ENCODE results near the gene ATG9B. TPM values are rescaled to one million over a fixed set of nuclear protein-coding genes. Genes with fewer than 3 reads are reported as not detected.
A peak's percentile ranks its signal among the peaks of the same experiment; 100 is the strongest.

The ATG9B gene
- total and polyA plus RNA-seq, 9 of the 15 experiments (the other 6 are each of a cell fraction or from before 2014, with no cell fraction given): 0.29 to 8.0 (median 2.1) TPM

GRCh38 chr7:151039850-151040548, 15.7 kb upstream of the ATG9B start:
- peak overlapping the region; percentile 74 for H3K4me2 ChIP-seq (ENCODE audit: insufficient read depth, low read length)
- H2AFZ ChIP-seq (ENCODE audit: low read depth, low read length): no peak overlapping the region
- FAIRE-seq: no peak
- peaks cover 10% of the 10 kb centered on the region for H4K20me1 ChIP-seq (replicated peaks; ENCODE audit: control insufficient read depth, insufficient read depth, low read length)
- H3K27ac ChIP-seq (ENCODE audit: extremely low read depth, low read depth, low read length): peak overlapping the region; percentile 32; the same call in 2 of the 3 replicates
- H3K9ac ChIP-seq (ENCODE audit: insufficient read depth in 1 of 2, low read depth in 2 of 2, low read length in 2 of 2): peak overlapping the region; percentile 18 to 57; a peak in 3 of 4 replicates
- intact Hi-C loops (cut with micrococcal nuclease) (loop anchor here (1.0 kb wide), 3 partner anchors 12 to 32 kb away; partner anchors contain the start of gene ABCB8), in situ Hi-C loops (cut with MboI) (no loop called here)
- H3K4me1 ChIP-seq (replicated peaks in 1 of 2; ENCODE audit: control insufficient read depth in 2 of 2, insufficient read depth in 2 of 2, low read length in 2 of 2): peaks cover 24 to 69% of the 10 kb centered on the region in 2 experiments
- no peaks in the 10 kb centered on the region for H3K79me2 ChIP-seq (ENCODE audit: control insufficient read depth, insufficient read depth, low read length)
- H3K4me3 ChIP-seq: no peak overlapping the region; the same call in 1 of the 2 replicates
- DNase-seq (ENCODE audit: extremely low read depth in 1 of 4, low spot score in 3 of 4): peak; percentile 55 to 80 (median 66)
- 20% methylated on average over 18 of the region's 18 CpGs for WGBS (ENCODE audit: insufficient coverage, low coverage, missing lambda C conversion rate)
- CTCF ChIA-PET (ENCODE audit: low intra/inter-chr PET ratio): no interaction called here
- peaks cover 41% of the 10 kb centered on the region; the same call in 2 of the 3 replicates for H3K36me3 ChIP-seq (ENCODE audit: control insufficient read depth, insufficient read depth, low read length)
- no TSS peak for BruUV-seq (replicated peaks)
- peak; percentile 45 for ATAC-seq
- H3K27me3 ChIP-seq (ENCODE audit: control insufficient read depth in 2 of 2, insufficient read depth in 2 of 2, low read length in 2 of 2): no peaks in the 10 kb centered on the region
- no peaks in the 10 kb centered on the region for H3K9me3 ChIP-seq (replicated peaks; ENCODE audit: control insufficient read depth, insufficient read depth, low read depth, low read length)
- peaks cover 13% of the 10 kb centered on the region for H3K9me1 ChIP-seq (ENCODE audit: control insufficient read depth, insufficient read depth, low read length)
- POLR2A ChIA-PET: interaction anchor here (1.1 to 3.8 kb wide), 5 partner anchors 9 to 41 kb away, joined by 3 to 23 read pairs (median 7); partner anchors contain the start of genes ABCB8, ASIC3, FASTK and SLC4A2
- no peak for TF ChIP-seq TAF9B (IDR thresholded peaks at IDR 0.05; ENCODE audit: partially characterized antibody)
- no peak for TF ChIP-seq OTX1 (CRISPR knock-in tag; IDR thresholded peaks at IDR 0.05)
- TF ChIP-seq CBX2 (IDR thresholded peaks at IDR 0.05; ENCODE audit: insufficient read depth, low read length, poor library complexity, severe bottlenecking): no peak
- TF ChIP-seq TSHZ1 (CRISPR knock-in tag; IDR thresholded peaks at IDR 0.05): no peak
- TF ChIP-seq, protein P1, sequence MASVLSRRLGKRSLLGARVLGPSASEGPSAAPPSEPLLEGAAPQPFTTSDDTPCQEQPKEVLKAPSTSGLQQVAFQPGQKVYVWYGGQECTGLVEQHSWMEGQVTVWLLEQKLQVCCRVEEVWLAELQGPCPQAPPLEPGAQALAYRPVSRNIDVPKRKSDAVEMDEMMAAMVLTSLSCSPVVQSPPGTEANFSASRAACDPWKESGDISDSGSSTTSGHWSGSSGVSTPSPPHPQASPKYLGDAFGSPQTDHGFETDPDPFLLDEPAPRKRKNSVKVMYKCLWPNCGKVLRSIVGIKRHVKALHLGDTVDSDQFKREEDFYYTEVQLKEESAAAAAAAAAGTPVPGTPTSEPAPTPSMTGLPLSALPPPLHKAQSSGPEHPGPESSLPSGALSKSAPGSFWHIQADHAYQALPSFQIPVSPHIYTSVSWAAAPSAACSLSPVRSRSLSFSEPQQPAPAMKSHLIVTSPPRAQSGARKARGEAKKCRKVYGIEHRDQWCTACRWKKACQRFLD (CRISPR knock-in tag; IDR thresholded peaks at IDR 0.05): no peak
- TF ChIP-seq DDX20 (tag; IDR thresholded peaks at IDR 0.05; ENCODE audit: low read depth): no peak
- TF ChIP-seq ZEB2 (IDR thresholded peaks at IDR 0.05): no peak
- TF ChIP-seq ERF (CRISPR knock-in tag; IDR thresholded peaks at IDR 0.05): peak; percentile 24; the same call in 1 of the 2 replicates
- TF ChIP-seq DACH1 (IDR thresholded peaks at IDR 0.05; ENCODE audit: partially characterized antibody): no peak
- no peak for TF ChIP-seq GTF2A2 (tag; IDR thresholded peaks at IDR 0.05)
- no peak for TF ChIP-seq PHF8 (IDR thresholded peaks at IDR 0.05; ENCODE audit: borderline replicate concordance, low read length)
- no peak for TF ChIP-seq CBFA2T2 (conservative IDR thresholded peaks at IDR 0.05)
- no peak for TF ChIP-seq CCNT2 (IDR thresholded peaks at IDR 0.05; ENCODE audit: borderline replicate concordance, extremely low read depth, insufficient read length, low read depth, low read length)
- TF ChIP-seq SNIP1 (IDR thresholded peaks at IDR 0.05; ENCODE audit: low read depth): no peak
- TF ChIP-seq TEAD2 (tag; IDR thresholded peaks at IDR 0.05): no peak
- TF ChIP-seq, protein P2, sequence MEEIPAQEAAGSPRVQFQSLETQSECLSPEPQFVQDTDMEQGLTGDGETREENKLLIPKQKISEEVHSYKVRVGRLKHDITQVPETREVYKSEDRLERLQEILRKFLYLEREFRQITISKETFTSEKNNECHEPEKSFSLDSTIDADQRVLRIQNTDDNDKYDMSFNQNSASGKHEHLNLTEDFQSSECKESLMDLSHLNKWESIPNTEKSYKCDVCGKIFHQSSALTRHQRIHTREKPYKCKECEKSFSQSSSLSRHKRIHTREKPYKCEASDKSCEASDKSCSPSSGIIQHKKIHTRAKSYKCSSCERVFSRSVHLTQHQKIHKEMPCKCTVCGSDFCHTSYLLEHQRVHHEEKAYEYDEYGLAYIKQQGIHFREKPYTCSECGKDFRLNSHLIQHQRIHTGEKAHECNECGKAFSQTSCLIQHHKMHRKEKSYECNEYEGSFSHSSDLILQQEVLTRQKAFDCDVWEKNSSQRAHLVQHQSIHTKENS (CRISPR knock-in tag; IDR thresholded peaks at IDR 0.05): no peak
